Activated CD4-positive, alpha-beta T cell treated with anti-CD3 and anti-CD28 coated beads, Interleukin-2, amount 10 ng/mL, durations not matched to agents 7 days and 5 days (primary cell): ENCODE data around the gene ZFP62. TPM values are rescaled to one million over a fixed set of nuclear protein-coding genes. Genes with fewer than 3 reads are reported as not detected.
A peak's percentile ranks its signal among the peaks of the same experiment; 100 is the strongest.
"Not testable (repeated sequence)": the region's sequence is repeated elsewhere in the genome, so short reads cannot be mapped to it uniquely, and the experiment has no call there.

Experiments used
- CTCF ChIA-PET: fragments of 350-600 bp; sonication (Branson Sonifier 250); formaldehyde crosslinking; loops from one replicate; lab custom pipeline; 2021; ENCODE audit warnings: antibody characterized with exemption; lab: Charles Lee
- POLR2A ChIA-PET: fragments of 350-600 bp; sonication (Branson Sonifier 250); formaldehyde crosslinking; loops from one replicate; lab custom pipeline; 2021; ENCODE audit warnings: antibody characterized with exemption; lab: Charles Lee
- DNase-seq: peaks from one replicate; pipeline ENCODE4 v3.0.0-alpha.2; 2020
- H3K27ac Mint-ChIP-seq: one replicate; pipeline ENCODE4 v1.8.0; 2021; ENCODE audit warnings: mild to moderate bottlenecking, moderate library complexity, mixed read lengths
- H3K27me3 Mint-ChIP-seq: one replicate; pipeline ENCODE4 v1.8.0; 2021; ENCODE audit warnings: mixed read lengths
- H3K36me3 Mint-ChIP-seq: one replicate; pipeline ENCODE4 v1.8.0; 2021; ENCODE audit warnings: low read depth, mixed read lengths
- H3K4me1 Mint-ChIP-seq: one replicate; pipeline ENCODE4 v1.8.0; 2021; ENCODE audit warnings: mixed read lengths
- H3K4me3 Mint-ChIP-seq: one replicate; pipeline ENCODE4 v1.8.0; 2021; ENCODE audit warnings: mild to moderate bottlenecking, moderate library complexity, mixed read lengths
- H3K9me3 Mint-ChIP-seq: one replicate; pipeline ENCODE4 v1.8.0; 2021; ENCODE audit warnings: mixed read lengths
- total RNA-seq, 2 experiments: library from RNA; stranded (reverse); gene quantifications; one replicate each; pipeline ENCODE4 v1.2.3, GENCODE V29; 2021

ZFP62 gene
- total RNA-seq, 2 experiments from 2014 or later: 35.6 to 36.5 TPM

- H3K4me1 Mint-ChIP-seq, H3K27ac Mint-ChIP-seq, H3K4me3 Mint-ChIP-seq, H3K9me3 Mint-ChIP-seq, H3K36me3 Mint-ChIP-seq, CTCF ChIA-PET, DNase-seq, POLR2A ChIA-PET: not testable (repeated sequence)
- H3K27me3 Mint-ChIP-seq: peaks cover 41% of the 10 kb centered on the region
These were observed 24.9 kb upstream of the ZFP62 start for GRCh38 chr5:180885845-180886529.

DNA sequence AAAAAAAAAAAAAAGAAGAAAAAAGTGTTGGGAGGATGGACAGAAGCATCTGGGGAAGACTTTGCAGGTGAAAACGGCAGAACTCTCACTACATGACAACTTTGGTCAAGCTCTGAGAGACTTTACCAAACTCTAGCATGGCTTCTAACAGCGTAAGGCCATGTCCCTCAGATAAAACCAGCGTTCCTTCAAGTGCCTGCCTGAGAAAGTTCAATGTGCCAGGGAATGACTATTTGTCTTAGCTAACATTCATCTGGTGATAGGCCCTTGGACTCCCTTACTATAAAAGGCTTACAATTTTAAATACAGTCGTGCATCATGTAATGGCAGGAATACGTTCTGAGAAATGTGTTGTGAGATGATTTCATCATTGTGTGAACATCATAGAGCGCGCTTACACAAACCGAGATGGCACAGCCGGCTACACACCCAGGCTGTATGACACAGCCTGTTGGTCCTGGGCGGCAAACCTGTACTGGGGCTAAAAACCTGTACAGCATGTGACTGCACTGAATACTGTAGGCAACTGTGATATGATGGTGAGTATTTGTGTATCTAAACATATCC lies 14.9 kb upstream of the ZFP62 start:
- Mint-ChIP-seq H3K27ac (no peak overlapping the region), H3K27me3 (peaks cover 8% of the 10 kb centered on the region), H3K4me1 (peaks cover 5% of the 10 kb centered on the region), H3K36me3 (no peaks in the 10 kb centered on the region), H3K4me3 (no peak overlapping the region), H3K9me3 (no peaks in the 10 kb centered on the region)
- no peak for DNase-seq
- CTCF ChIA-PET: interaction anchor here (0.6 to 1.2 kb wide), 2 partner anchors 62 to 297 kb away, joined by 4 read pairs; no protein-coding TSS in a partner anchor
- POLR2A ChIA-PET: no interaction called here

- H3K36me3 Mint-ChIP-seq: no peaks in the 10 kb centered on the region
- no peak overlapping the region for H3K4me3 Mint-ChIP-seq
- H3K27ac Mint-ChIP-seq: no peak overlapping the region
- DNase-seq: no peak
- ChIA-PET POLR2A (no interaction called here), CTCF (interaction anchor here (1.2 kb wide), 1 partner anchor 298 kb away, joined by 4 read pairs; no protein-coding TSS in a partner anchor)
- peaks cover 5% of the 10 kb centered on the region for H3K4me1 Mint-ChIP-seq
- no peaks in the 10 kb centered on the region for H3K9me3 Mint-ChIP-seq
- peaks cover 10% of the 10 kb centered on the region for H3K27me3 Mint-ChIP-seq
These were observed 13.9 kb upstream of the ZFP62 start for GRCh38 chr5:180874804-180875582.

DNA sequence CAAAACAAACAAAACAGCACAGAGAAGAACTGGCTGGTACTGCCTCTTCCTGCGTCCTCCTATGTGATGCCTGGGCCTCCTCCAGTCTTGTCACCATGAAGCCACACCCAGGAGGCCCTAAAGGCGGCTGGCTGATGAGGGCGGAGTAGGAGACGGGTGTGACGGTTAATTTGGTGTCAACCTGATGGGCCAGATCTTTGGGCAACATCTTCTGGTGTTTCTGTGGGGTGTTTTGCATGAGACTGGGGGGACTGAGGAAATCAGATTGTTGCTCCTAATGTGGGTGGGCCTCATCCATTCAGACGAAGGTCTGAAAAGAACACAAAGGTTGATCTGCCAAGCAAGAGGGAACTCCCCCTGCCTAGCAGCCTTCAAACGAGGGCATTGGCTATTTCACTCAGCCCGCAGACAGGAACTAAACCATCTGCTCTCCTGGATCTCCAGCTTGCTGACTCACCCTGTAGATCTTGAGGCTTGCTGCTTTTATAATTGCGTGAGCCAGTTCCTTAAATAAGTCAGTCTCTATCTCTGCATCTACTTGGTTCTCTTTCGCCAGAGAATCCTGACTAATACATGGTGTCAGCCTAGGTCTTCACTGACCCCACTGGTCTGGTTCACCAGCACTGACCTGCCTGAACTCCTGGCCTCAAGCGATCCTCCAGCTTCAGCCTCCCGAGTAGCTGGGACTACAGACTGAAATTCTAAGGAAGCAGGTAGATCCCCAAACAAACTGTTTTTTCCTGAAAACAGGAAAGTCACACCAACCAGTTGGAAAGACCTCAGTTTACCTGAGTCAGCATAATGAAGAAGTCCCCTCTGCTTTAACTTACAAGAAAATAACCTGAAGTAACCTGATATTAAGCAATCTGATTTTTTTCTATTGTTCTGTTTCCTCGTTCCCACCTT lies 12.8 kb upstream of the ZFP62 start:
- H3K9me3 Mint-ChIP-seq: no peaks in the 10 kb centered on the region
- no peak for DNase-seq
- peaks cover 8% of the 10 kb centered on the region for H3K27me3 Mint-ChIP-seq
- POLR2A ChIA-PET: interaction anchor here (0.7 kb wide), 1 partner anchor 241 kb away, joined by 3 read pairs; no protein-coding TSS in a partner anchor
- CTCF ChIA-PET: no interaction called here
- no peak overlapping the region for H3K4me3 Mint-ChIP-seq
- H3K4me1 Mint-ChIP-seq: peaks cover 7% of the 10 kb centered on the region
- H3K27ac Mint-ChIP-seq: no peak overlapping the region
- no peaks in the 10 kb centered on the region for H3K36me3 Mint-ChIP-seq

- Mint-ChIP-seq H3K36me3 (no peaks in the 10 kb centered on the region), H3K27ac (no peak overlapping the region), H3K27me3 (peaks cover 6% of the 10 kb centered on the region), H3K9me3 (no peaks in the 10 kb centered on the region), H3K4me3 (no peak overlapping the region), H3K4me1 (peaks cover 7% of the 10 kb centered on the region)
- no peak for DNase-seq
- ChIA-PET CTCF (interaction anchor here (0.6 kb wide), 1 partner anchor 107 kb away, joined by 3 read pairs; no protein-coding TSS in a partner anchor), POLR2A (no interaction called here)
These were observed 11.3 kb upstream of the ZFP62 start for GRCh38 chr5:180872419-180872818.

DNA sequence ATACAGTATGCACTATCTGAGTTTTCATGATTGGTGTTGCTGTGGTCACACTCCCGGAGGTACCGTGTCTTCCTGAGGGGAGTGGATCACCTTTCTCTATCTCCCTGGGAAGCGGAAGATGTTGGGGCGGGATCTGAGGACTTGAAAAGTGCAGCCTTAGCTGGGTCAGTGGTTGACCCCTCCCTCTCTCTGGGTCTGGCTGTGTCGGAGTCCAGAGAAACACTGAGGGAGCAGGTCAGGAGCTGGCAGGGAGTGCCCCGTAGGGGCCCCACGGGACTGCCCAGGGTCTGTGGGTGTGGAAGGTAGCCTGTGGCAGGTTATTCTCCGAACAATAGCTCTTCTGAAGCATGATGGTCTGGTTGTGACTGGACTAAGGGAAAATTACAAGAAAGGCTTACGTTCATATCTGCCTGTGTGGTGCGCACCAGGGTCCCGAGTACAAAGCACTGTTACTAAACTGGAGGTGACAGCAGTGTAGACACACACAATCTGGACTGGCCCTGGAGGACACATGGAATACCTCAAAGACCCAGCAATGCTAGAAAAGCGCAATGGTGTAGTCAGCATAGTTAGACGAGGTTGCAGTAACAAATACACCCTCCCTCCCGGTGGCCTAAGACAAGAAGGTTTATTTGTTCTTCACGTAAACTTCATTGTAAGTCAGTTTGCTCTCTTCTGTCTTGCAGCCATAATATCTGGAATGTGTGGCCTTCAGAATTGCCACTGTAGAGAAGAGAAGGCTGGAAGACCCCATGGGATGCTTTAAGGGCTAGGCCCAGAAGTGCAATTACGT lies 9.4 kb upstream of the ZFP62 start:
- Mint-ChIP-seq H3K4me3 (no peak overlapping the region), H3K4me1 (peaks cover 7% of the 10 kb centered on the region), H3K27me3 (peaks cover 15% of the 10 kb centered on the region), H3K36me3 (no peaks in the 10 kb centered on the region), H3K27ac (no peak overlapping the region), H3K9me3 (no peaks in the 10 kb centered on the region)
- DNase-seq: no peak
- ChIA-PET POLR2A (no interaction called here), CTCF (no interaction called here)

GRCh38 chr5:180869587-180869986 lies 8.5 kb upstream of the ZFP62 start:
- Mint-ChIP-seq H3K27ac (no peak overlapping the region), H3K4me1 (peaks cover 7% of the 10 kb centered on the region), H3K36me3 (no peaks in the 10 kb centered on the region), H3K27me3 (peaks cover 15% of the 10 kb centered on the region), H3K4me3 (no peak overlapping the region), H3K9me3 (no peaks in the 10 kb centered on the region)
- POLR2A ChIA-PET: no interaction called here
- no peak for DNase-seq
- CTCF ChIA-PET: interaction anchor here (0.5 to 1.2 kb wide), 5 partner anchors 18 to 139 kb away, joined by 3 read pairs; no protein-coding TSS in a partner anchor

DNA sequence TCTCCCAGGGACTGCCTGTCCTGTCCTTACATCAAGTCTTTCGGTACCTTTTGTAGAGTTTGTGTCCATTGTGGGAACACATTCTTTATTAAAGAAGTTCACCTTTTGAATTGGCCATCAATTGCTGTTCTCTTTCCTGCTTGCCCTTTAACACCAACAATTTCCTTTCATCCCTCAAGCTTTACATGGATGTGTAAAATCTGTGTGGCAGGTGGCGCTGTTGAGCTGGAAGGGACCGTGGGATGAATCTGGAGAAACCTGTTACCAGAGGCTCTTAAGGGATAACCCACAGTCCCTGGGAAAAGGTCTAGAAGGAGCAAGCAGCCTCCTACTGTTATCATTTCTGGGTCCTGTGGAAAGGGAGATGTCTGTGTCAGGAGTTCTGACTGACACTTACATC lies 7.9 kb upstream of the ZFP62 start:
- Mint-ChIP-seq H3K4me1 (peaks cover 7% of the 10 kb centered on the region), H3K27ac (no peak overlapping the region), H3K4me3 (no peak overlapping the region), H3K27me3 (peaks cover 15% of the 10 kb centered on the region), H3K36me3 (no peaks in the 10 kb centered on the region), H3K9me3 (no peaks in the 10 kb centered on the region)
- DNase-seq: peak; percentile 73
- POLR2A ChIA-PET: no interaction called here
- CTCF ChIA-PET: interaction anchor here (0.5 to 1.2 kb wide), 5 partner anchors 18 to 140 kb away, joined by 3 read pairs; no protein-coding TSS in a partner anchor

DNA sequence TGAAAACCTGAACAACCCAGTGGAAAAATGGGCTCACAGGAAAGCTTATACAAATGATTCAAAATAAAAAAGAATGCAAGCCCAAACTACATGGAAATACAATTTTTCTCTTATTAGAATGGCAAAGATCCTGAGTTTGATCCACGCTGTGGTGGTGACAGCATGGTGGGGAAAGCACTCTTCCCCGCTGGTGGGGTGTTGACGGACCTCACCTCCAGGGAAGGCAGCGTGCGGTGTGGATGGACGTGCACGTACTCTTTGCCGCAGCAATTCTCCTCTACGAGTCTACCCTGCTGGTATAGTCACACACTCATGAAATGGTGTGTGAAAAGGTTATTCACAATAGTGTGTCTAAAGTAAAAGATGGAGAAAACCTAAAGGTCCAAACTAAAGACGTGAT lies 5.9 kb upstream of the ZFP62 start:
- Mint-ChIP-seq H3K4me3 (no peak overlapping the region), H3K27ac (no peak overlapping the region), H3K4me1 (peaks cover 2% of the 10 kb centered on the region), H3K36me3 (no peaks in the 10 kb centered on the region), H3K9me3 (no peaks in the 10 kb centered on the region), H3K27me3 (peaks cover 15% of the 10 kb centered on the region)
- ChIA-PET CTCF (interaction anchor here (0.5 to 1.5 kb wide), 4 partner anchors 37 to 322 kb away, joined by 3 to 5 read pairs (median 4); no protein-coding TSS in a partner anchor), POLR2A (no interaction called here)
- DNase-seq: no peak

DNA sequence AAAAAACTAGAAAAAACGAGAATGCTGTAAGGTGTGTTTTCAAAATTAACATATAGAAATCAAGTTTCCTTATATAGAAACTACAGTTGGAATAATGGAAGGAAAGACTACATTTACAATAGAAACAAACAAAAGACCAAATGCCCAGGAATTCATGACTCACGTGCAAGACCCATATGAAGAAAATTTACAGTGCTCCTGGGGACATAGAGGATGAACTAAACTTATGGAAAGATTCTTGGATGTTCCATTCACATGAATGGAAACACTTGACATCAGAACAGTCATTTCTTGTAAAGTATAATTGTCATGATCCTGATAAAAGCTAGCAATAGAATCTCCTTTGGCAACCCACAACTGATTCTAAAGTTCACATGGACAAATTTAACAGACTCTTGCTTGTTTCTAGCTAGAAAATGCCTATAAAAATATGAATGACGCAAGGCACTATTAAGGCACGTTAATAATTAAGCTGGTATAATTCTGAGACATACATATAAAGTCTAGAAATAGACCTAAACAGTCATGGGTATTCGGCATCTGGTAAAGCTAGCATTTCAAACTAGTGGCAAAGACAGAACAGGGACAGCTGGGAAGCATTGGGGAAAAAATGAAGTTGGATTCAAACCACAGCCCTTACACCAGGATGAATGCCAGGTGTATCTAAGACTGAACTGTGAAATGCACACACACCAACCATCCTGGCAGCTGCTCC lies 5.1 kb upstream of the ZFP62 start:
- H3K4me1 Mint-ChIP-seq: peaks cover 2% of the 10 kb centered on the region
- H3K4me3 Mint-ChIP-seq: no peak overlapping the region
- no peaks in the 10 kb centered on the region for H3K36me3 Mint-ChIP-seq
- ChIA-PET CTCF (interaction anchor here (0.6 to 1.5 kb wide), 3 partner anchors 36 to 276 kb away, joined by 3 to 5 read pairs (median 4); no protein-coding TSS in a partner anchor), POLR2A (no interaction called here)
- no peak for DNase-seq
- H3K27ac Mint-ChIP-seq: no peak overlapping the region
- peaks cover 15% of the 10 kb centered on the region for H3K27me3 Mint-ChIP-seq
- no peaks in the 10 kb centered on the region for H3K9me3 Mint-ChIP-seq

GRCh38 chr5:180862645-180863044 lies 1.6 kb upstream of the ZFP62 start:
- no peak overlapping the region for H3K27ac Mint-ChIP-seq
- POLR2A ChIA-PET: interaction anchor here (0.6 kb wide), 1 partner anchor 61 kb away, joined by 3 read pairs; no protein-coding TSS in a partner anchor
- no peak for DNase-seq
- no peak overlapping the region for H3K4me3 Mint-ChIP-seq
- H3K4me1 Mint-ChIP-seq: peaks cover 19% of the 10 kb centered on the region
- H3K36me3 Mint-ChIP-seq: peaks cover 11% of the 10 kb centered on the region
- H3K9me3 Mint-ChIP-seq: no peaks in the 10 kb centered on the region
- CTCF ChIA-PET: interaction anchor here (0.7 to 2.5 kb wide), 2 partner anchors 32 to 46 kb away, joined by 3 to 6 read pairs; no protein-coding TSS in a partner anchor
- H3K27me3 Mint-ChIP-seq: peaks cover 9% of the 10 kb centered on the region
